GM12892 (cell line): ENCODE results near the gene CFAP43.
"Not testable (repeated sequence)": the region's sequence is repeated elsewhere in the genome, so short reads cannot be mapped to it uniquely, and the experiment has no call there.

ENCODE experiments used
- DNase-seq: peaks from one replicate; pipeline ENCODE4 v3.0.0; 2011; ENCODE audit not compliant: insufficient read length
- FAIRE-seq: peaks from 2 replicates; lab custom pipeline; 2011; peaks lifted over from hg19 to GRCh38; lab: Jason Lieb, UNC
- POLR2A ChIP-seq: IDR thresholded peaks from 2 replicates; pipeline ENCODE4 v1.6.1; 2011; ENCODE audit warnings: low read depth, low read length, control low read depth
- POLR2AphosphoS5 ChIP-seq: IDR thresholded peaks from 2 replicates; pipeline ENCODE4 v1.6.1; 2011; ENCODE audit warnings: low read depth, low read length, control low read depth
- TAF1 ChIP-seq: IDR thresholded peaks from 2 replicates; pipeline ENCODE4 v1.6.1; 2011; ENCODE audit warnings: low read depth, mild to moderate bottlenecking, control low read depth, low read length, borderline replicate concordance

Gene CFAP43

DNA sequence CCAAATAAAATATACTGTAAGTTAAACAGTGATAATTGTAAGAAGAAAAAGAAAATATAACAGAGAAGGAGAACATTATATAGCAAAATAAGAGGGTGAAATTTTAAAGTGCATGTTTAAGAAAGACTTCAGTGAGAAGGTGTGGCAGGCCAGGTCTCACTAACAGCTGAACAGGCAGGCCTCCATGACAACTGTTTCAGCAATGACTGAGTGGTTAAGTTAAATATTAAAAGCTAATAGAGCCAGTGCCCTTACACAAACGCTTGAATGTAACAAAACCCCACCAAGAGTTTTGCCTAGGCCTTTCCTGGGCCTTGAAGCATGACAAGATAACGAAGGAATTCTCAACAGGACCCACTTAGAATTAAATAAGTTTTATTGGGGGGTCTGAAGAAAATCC, 32.6 kb downstream of the CFAP43 start:
- no peak for FAIRE-seq
- TF ChIP-seq TAF1 (no peak), POLR2AphosphoS5 (no peak), POLR2A (no peak)
- no peak for DNase-seq

GRCh38 chr10:104197364-104197763, 34.8 kb downstream of the CFAP43 start:
- TF ChIP-seq POLR2A: no peak
- no peak for TF ChIP-seq POLR2AphosphoS5
- TF ChIP-seq TAF1: no peak
- DNase-seq (no peak), FAIRE-seq (no peak)

GRCh38 chr10:104195706-104196105, 36.5 kb downstream of the CFAP43 start:
- FAIRE-seq (no peak), DNase-seq (no peak)
- TF ChIP-seq TAF1 (no peak), POLR2A (no peak), POLR2AphosphoS5 (no peak)

DNA sequence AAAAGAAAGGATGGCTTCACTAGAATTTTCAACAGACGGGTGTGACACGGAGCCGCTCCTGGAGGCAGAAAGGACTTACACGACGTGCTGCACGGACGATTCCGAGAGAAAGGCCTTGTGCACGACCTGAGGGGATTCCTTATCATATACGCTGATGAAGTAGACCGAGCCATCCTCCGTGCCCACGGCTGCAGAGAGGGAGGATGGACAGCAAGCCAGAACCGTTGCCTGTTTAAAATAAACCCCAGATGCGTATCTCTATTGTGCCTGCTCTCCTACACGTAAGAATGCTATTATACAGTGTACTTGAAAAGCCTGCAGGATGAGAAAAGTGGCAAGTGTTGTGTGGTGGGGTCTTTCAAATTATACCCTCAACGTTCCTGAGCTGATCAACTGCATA, 38.4 kb downstream of the CFAP43 start:
- TF ChIP-seq POLR2AphosphoS5: no peak
- DNase-seq: no peak
- FAIRE-seq: no peak

DNA sequence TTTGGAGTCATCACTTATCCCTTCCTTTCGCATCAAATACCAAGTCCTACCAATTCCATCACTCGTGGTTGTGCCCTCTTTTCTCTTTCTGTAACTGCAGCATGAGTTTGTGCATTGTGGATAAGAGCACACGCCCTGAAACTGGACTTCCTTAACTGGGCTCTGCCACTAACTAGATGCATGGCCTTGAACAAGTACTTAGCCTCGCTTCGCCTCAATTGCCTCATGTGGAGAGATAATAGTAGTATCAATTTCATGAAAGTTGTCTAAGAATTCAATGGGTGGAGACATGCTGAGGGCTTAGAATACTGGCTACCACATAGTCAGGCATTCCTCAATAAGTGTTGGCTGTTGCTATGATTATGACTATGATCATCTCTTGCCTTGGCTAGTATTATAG, 41.5 kb downstream of the CFAP43 start:
- no peak for FAIRE-seq
- TF ChIP-seq POLR2AphosphoS5 (no peak), TAF1 (no peak), POLR2A (no peak)
- no peak for DNase-seq

DNA sequence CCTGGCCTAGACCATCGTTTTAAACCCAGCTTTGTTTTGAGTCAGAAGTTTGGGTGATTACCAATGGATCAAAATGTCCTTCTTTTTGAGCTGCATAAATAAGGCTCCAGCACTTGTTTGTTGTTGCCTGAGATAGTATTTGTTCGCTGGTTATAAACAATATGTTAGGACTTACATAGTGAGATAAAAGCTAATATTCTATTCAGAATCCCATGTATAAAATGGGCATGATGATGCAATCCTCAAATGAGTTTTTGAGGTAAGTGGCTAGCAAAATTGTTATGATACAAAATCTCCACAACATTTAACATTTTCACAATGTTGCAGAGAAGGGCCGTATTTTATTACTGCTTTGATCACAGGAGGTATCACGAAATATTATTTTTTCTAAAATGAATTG, 48.5 kb downstream of the CFAP43 start:
- no peak for FAIRE-seq
- DNase-seq: no peak
- no peak for TF ChIP-seq POLR2A
- no peak for TF ChIP-seq TAF1
- no peak for TF ChIP-seq POLR2AphosphoS5

DNA sequence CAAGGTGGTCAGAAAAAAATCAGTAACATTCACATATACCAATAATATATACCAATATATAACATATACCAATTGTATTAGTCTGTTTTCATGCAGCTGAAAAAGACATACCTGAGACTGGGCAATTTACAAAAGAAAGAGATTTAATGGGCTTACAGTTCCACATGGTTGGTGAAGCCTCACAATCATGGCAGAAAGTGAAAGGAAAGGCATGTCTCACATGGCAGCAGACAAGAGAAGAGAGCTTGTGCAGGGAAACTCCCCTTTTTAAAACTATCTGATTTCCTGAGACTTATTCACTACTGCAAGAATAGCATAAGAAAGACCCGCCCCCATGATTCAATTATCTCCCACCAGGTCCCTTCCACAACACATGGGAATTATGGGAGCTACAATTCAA, 58.0 kb downstream of the CFAP43 start:
- not testable (repeated sequence) for FAIRE-seq, DNase-seq

GRCh38 chr10:104170610-104171254, 61.4 kb downstream of the CFAP43 start:
- no peak for FAIRE-seq

GRCh38 chr10:104155591-104155990, 76.6 kb downstream of the CFAP43 start:
- no peak for DNase-seq
- FAIRE-seq: no peak
- no peak for TF ChIP-seq POLR2A
- no peak for TF ChIP-seq POLR2AphosphoS5
- TF ChIP-seq TAF1: no peak

More at GRCh38 chr10:104170610-104171254, 61.4 kb downstream of the CFAP43 start:
- no peak for DNase-seq
- TF ChIP-seq POLR2AphosphoS5: no peak
- no peak for TF ChIP-seq TAF1
- no peak for TF ChIP-seq POLR2A

DNA sequence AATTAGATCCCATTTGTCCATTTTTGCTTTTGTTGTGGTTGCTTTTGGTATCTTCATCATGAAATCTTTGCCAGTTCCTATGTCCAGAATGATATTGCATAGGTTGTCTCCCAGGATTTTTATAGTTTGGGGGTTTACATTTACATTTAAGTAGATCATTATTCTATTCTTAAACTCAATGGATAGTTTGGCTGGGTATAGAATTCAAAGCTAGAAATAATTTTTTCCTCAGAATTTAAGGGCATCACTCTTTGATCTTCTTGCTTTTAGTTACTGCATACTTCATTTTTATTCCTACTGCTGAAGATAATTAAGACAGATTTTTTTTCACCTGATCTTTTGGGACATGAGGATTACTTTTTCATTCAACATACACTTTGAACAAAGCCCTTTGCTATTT, 80.4 kb downstream of the CFAP43 start:
- no peak for TF ChIP-seq POLR2AphosphoS5
- no peak for TF ChIP-seq POLR2A
- TF ChIP-seq TAF1: no peak
- FAIRE-seq (no peak), DNase-seq (no peak)

DNA sequence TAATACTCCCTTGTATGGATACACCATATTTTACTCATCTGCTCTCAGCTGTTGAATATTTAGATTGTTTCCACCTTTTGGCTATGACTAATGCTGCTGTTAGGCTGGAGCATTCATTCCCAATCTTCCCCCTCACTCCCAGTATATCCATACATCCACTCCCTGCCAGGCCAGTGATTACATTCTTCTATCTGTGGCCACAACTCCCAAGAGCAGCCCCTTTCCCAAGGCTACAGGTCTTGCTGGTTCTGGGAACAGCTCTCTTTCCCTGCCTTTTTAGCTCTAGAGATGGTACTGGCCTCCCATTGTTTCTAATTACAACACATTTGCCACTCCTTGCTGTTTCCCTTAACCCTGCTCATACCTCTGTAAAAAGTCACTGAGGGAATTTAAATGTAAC, 82.0 kb downstream of the CFAP43 start:
- TF ChIP-seq POLR2AphosphoS5: no peak
- TF ChIP-seq POLR2A: no peak
- no peak for TF ChIP-seq TAF1
- FAIRE-seq (no peak), DNase-seq (no peak)

GRCh38 chr10:104146882-104147281, 85.3 kb downstream of the CFAP43 start:
- DNase-seq (no peak), FAIRE-seq (no peak)
- TF ChIP-seq POLR2A (no peak), TAF1 (no peak), POLR2AphosphoS5 (no peak)

DNA sequence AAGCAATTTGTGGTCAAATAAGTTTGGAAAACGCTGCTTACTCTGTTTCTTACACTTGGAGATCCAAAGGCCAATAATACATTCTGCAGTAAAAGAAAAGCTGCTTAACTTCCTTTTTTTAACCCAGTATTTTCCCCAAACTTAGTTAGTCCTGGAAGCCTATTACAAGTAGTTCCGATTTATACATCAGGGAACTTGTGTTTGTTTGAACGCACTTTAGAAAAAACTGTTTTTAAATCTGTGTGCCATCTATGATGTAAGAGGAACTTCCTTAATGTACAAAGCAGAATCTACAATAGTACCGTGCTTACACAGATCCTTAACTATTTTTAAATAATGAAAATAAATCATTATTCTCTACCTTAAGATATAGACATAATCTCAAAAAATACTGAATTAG, 87.2 kb downstream of the CFAP43 start:
- DNase-seq (no peak), FAIRE-seq (no peak)
- TF ChIP-seq POLR2A (no peak), POLR2AphosphoS5 (no peak)
